OCI-LY7 (cell line): Measurements from ENCODE around the gene RHOB. TPM values are rescaled to one million over a fixed set of nuclear protein-coding genes. Genes with fewer than 3 reads are reported as not detected.

Source experiments
- BruUV-seq: library from RNA; stranded (reverse); fragments of 400-500 nt; replicated peaks from 2 replicates; lab custom pipeline; 2021; lab: Mats Ljungman, UMichigan
- CTCF ChIA-PET: fragments of 300-600 bp; sonication (Branson Sonifier 250); formaldehyde crosslinking; loops from one replicate; lab custom pipeline; 2022; ENCODE audit warnings: antibody characterized with exemption; ENCODE audit not compliant: unreplicated experiment; lab: Charles Lee
- POLR2A ChIA-PET: fragments of 300-600 bp; sonication (Branson Sonifier 250); formaldehyde crosslinking; loops from one replicate; lab custom pipeline; 2022; ENCODE audit warnings: antibody characterized with exemption; lab: Charles Lee
- DNase-seq: peaks from one replicate; pipeline ENCODE4 v3.0.0-alpha.2; 2015; ENCODE audit warnings: low spot score
- H2AFZ ChIP-seq: fragments of 200-600 bp; sonication (generic), shearing (Covaris generic); 2 replicates; pipeline ENCODE4 v1.6.1; 2014; ENCODE audit warnings: mild to moderate bottlenecking, antibody characterized with exemption, low read length, moderate library complexity
- H3K27ac ChIP-seq: fragments of 200-600 bp; sonication (generic); 2 replicates; pipeline ENCODE4 v1.5.1; 2014; ENCODE audit warnings: mixed run types, low read depth, mild to moderate bottlenecking, moderate library complexity, low read length, inconsistent platforms; ENCODE audit not compliant: poor library complexity, severe bottlenecking
- H3K36me3 ChIP-seq: fragments of 200-600 bp; sonication (generic); 2 replicates; pipeline ENCODE4 v1.6.1; 2014; ENCODE audit warnings: mild to moderate bottlenecking, antibody characterized with exemption, low read length, moderate library complexity, mixed read lengths; ENCODE audit not compliant: insufficient read depth
- H3K4me1 ChIP-seq: fragments of 200-600 bp; sonication (generic); 2 replicates; pipeline ENCODE4 v1.5.1; 2014; ENCODE audit warnings: mild to moderate bottlenecking, low read length; ENCODE audit not compliant: insufficient read depth, poor library complexity, severe bottlenecking
- H3K4me2 ChIP-seq: fragments of 200-600 bp; sonication (generic); 2 replicates; pipeline ENCODE4 v1.6.1; 2014; ENCODE audit warnings: mild to moderate bottlenecking, low read length
- H3K4me3 ChIP-seq: fragments of 200-600 bp; sonication (generic); 2 replicates; pipeline ENCODE4 v1.5.1; 2014; ENCODE audit warnings: mild to moderate bottlenecking, low read depth, low read length; ENCODE audit not compliant: poor library complexity, severe bottlenecking
- H3K79me2 ChIP-seq: fragments of 200-600 bp; sonication (generic); 2 replicates; pipeline ENCODE4 v1.6.1; 2016; ENCODE audit warnings: low read depth, mild to moderate bottlenecking, low read length, moderate library complexity, mixed read lengths; ENCODE audit not compliant: insufficient read depth
- H3K9me2 ChIP-seq: fragments of 200-600 bp; sonication (generic); 2 replicates; pipeline ENCODE4 v1.6.1; 2016; ENCODE audit warnings: mild to moderate bottlenecking, low read length, mixed read lengths; ENCODE audit not compliant: insufficient read depth
- H3K9me3 ChIP-seq: fragments of 200-600 bp; sonication (generic); 2 replicates; pipeline ENCODE4 v1.6.1; 2014; ENCODE audit warnings: mild to moderate bottlenecking, mixed run types, low read length, mixed read lengths
- H4K20me1 ChIP-seq: fragments of 200-600 bp; sonication (generic); 2 replicates; pipeline ENCODE4 v1.6.1; 2014; ENCODE audit warnings: mild to moderate bottlenecking, antibody characterized with exemption, low read length, moderate library complexity, mixed read lengths; ENCODE audit not compliant: insufficient read depth
- CTCF ChIP-seq: fragments of 200-600 bp; sonication (generic); conservative IDR thresholded peaks from 2 replicates; pipeline ENCODE4 v1.5.1; 2014; ENCODE audit warnings: mild to moderate bottlenecking, antibody characterized with exemption, low read length, moderate library complexity, mixed read lengths
- EZH2phosphoT487 ChIP-seq: fragments of 200-600 bp; sonication (generic); IDR thresholded peaks from 2 replicates; pipeline ENCODE4 v1.6.1; 2018; ENCODE audit warnings: low read depth, borderline replicate concordance, mild to moderate bottlenecking, mixed run types, antibody characterized with exemption, low read length, moderate library complexity, mixed read lengths
- intact Hi-C: fragments of 100-400 bp; cut with micrococcal nuclease; formaldehyde crosslinking; loops from one replicate; pipeline ENCODE4 v1.10.0; 2022; ENCODE audit not compliant: unreplicated experiment
- total RNA-seq, 2 experiments: library from RNA; depleted of rRNA in 1 of 2; stranded (reverse); fragments of >200 nt in 1 of 2; shearing (Covaris generic) in 1 of 2; gene quantifications; 2 replicates each; pipeline ENCODE4 v1.2.3, GENCODE V29; 2014 to 2022

Gene RHOB
- total RNA-seq, 2 experiments from 2014 or later, result 0.36 TPM; not detected in 1

- no TSS peak for BruUV-seq
- TF ChIP-seq EZH2phosphoT487, result no peak
- no peak for TF ChIP-seq CTCF
- Histone ChIP-seq H4K20me1 (no peaks in the 10 kb centered on the region), H3K9me2 (no peaks in the 10 kb centered on the region), H2AFZ (no peak overlapping the region), H3K79me2 (no peaks in the 10 kb centered on the region), H3K4me2 (no peak overlapping the region), H3K4me3 (no peak overlapping the region), H3K27ac (no peak overlapping the region), H3K9me3 (no peaks in the 10 kb centered on the region), H3K4me1 (no peaks in the 10 kb centered on the region), H3K36me3 (no peaks in the 10 kb centered on the region)
- POLR2A ChIA-PET, result no interaction called here
- no peak for DNase-seq
- intact Hi-C loops, result no loop called here
- CTCF ChIA-PET, result interaction anchor here (2.1 kb wide), 1 partner anchor 12 kb away, joined by 6 read pairs; no protein-coding TSS in a partner anchor
Observed at GRCh38 chr2:20398956-20399567, 47.8 kb upstream of the RHOB start.

GRCh38 chr2:20400306-20400705 lies 46.6 kb upstream of the RHOB start:
- Histone ChIP-seq H3K9me3 (no peaks in the 10 kb centered on the region), H2AFZ (no peak overlapping the region), H3K27ac (no peak overlapping the region), H3K4me2 (no peak overlapping the region), H4K20me1 (no peaks in the 10 kb centered on the region), H3K4me3 (no peak overlapping the region), H3K4me1 (no peaks in the 10 kb centered on the region), H3K36me3 (no peaks in the 10 kb centered on the region), H3K9me2 (no peaks in the 10 kb centered on the region), H3K79me2 (no peaks in the 10 kb centered on the region)
- no peak for TF ChIP-seq EZH2phosphoT487
- TF ChIP-seq CTCF, result no peak
- CTCF ChIA-PET, result interaction anchor here (2.1 kb wide), 1 partner anchor 10 kb away, joined by 6 read pairs; no protein-coding TSS in a partner anchor
- no TSS peak for BruUV-seq
- no peak for DNase-seq
- POLR2A ChIA-PET, result no interaction called here
- intact Hi-C loops, result no loop called here

- intact Hi-C loops, result no loop called here
- H3K4me2 ChIP-seq, result no peak overlapping the region
- no peak overlapping the region for H3K27ac ChIP-seq
- H4K20me1 ChIP-seq, result no peaks in the 10 kb centered on the region
- no peaks in the 10 kb centered on the region for H3K9me2 ChIP-seq
- no peak overlapping the region for H3K4me3 ChIP-seq
- BruUV-seq, result no TSS peak
- DNase-seq, result no peak
- CTCF ChIA-PET, result no interaction called here
- no peaks in the 10 kb centered on the region for H3K9me3 ChIP-seq
- POLR2A ChIA-PET, result no interaction called here
- H3K79me2 ChIP-seq, result no peaks in the 10 kb centered on the region
- TF ChIP-seq CTCF (no peak), EZH2phosphoT487 (no peak)
- H2AFZ ChIP-seq, result no peak overlapping the region
- no peaks in the 10 kb centered on the region for H3K36me3 ChIP-seq
- H3K4me1 ChIP-seq, result no peaks in the 10 kb centered on the region
Observed at GRCh38 chr2:20400787-20401488, 45.9 kb upstream of the RHOB start.
